ENCODE data around the gene ARHGDIG. TPM values are rescaled to one million over a fixed set of nuclear protein-coding genes. Genes with fewer than 3 reads are reported as not detected.
A peak's percentile ranks its signal among the peaks of the same experiment; 100 is the strongest.

ARHGDIG gene
- total and polyA plus RNA-seq, 4 donors = 0.75 to 3.1 TPM; not detected in 2

- 3 to 4% methylated on average over 50 to 58 of the region's 58 CpGs for WGBS, 2 donors
- DNase-seq (no peak), ATAC-seq (ENCODE audit: low FRiP score) (no peak)
- Histone ChIP-seq H3K4me1 (ENCODE audit: control insufficient read depth in 1 of 2, insufficient read depth in 2 of 2, low read length in 2 of 2) (no peaks in the 10 kb centered on the region), H3K9me3 (ENCODE audit: control insufficient read depth, low read length) (no peaks in the 10 kb centered on the region), H3K4me3 (ENCODE audit: low read length in 2 of 2) (peak overlapping the region in 1 of 2 donors; percentile 28), H3K36me3 (ENCODE audit: control insufficient read depth in 1 of 2, insufficient read depth in 2 of 2, low read length in 1 of 2) (no peaks in the 10 kb centered on the region), H3K27me3 (ENCODE audit: control insufficient read depth in 1 of 2, insufficient read depth in 2 of 2, low read length in 1 of 2) (no peaks in the 10 kb centered on the region), H3K27ac (ENCODE audit: low read depth in 1 of 2, low read length in 2 of 2) (no peak overlapping the region)
- intact Hi-C loops (cut with DNase I) = no loop called here
These were observed 5.2 kb upstream of the ARHGDIG start for GRCh38 chr16:275041-275641.

- ATAC-seq (ENCODE audit: low FRiP score) (no peak), DNase-seq (no peak)
- no peaks in the 10 kb centered on the region for H3K9me3 ChIP-seq (ENCODE audit: control insufficient read depth, low read length)
- H3K4me3 ChIP-seq (ENCODE audit: low read length in 2 of 2) = peak within 1 kb of the TSS in 1 of 2 donors; percentile 28
- WGBS, 2 donors = 2 to 4% methylated on average over 33 to 56 of the region's 56 CpGs
- H3K27ac ChIP-seq (ENCODE audit: low read depth in 1 of 2, low read length in 2 of 2) = no peak within 1 kb of the TSS
- intact Hi-C loops (cut with DNase I) = no loop called here
- H3K4me1 ChIP-seq (ENCODE audit: control insufficient read depth in 1 of 2, insufficient read depth in 2 of 2, low read length in 2 of 2) = no peaks in the 10 kb centered on the region
- no peaks in the 10 kb centered on the region for H3K36me3 ChIP-seq (ENCODE audit: control insufficient read depth in 1 of 2, insufficient read depth in 2 of 2, low read length in 1 of 2)
- H3K27me3 ChIP-seq (ENCODE audit: control insufficient read depth in 1 of 2, insufficient read depth in 2 of 2, low read length in 1 of 2) = no peaks in the 10 kb centered on the region
These were observed 4.6 kb upstream of the ARHGDIG start, which contains the start of gene RGS11 for GRCh38 chr16:275786-276232. Gene RGS11, minus strand, starts transcription at chr16:275944. Its CDS starts 33 bp downstream, at chr16:275911.

- Histone ChIP-seq H3K4me1 (ENCODE audit: control insufficient read depth in 1 of 2, insufficient read depth in 2 of 2, low read length in 2 of 2) (no peaks in the 10 kb centered on the region), H3K27ac (ENCODE audit: low read depth in 1 of 2, low read length in 2 of 2) (no peak overlapping the region), H3K4me3 (ENCODE audit: low read length in 2 of 2) (no peak overlapping the region), H3K27me3 (ENCODE audit: control insufficient read depth in 1 of 2, insufficient read depth in 2 of 2, low read length in 1 of 2) (no peaks in the 10 kb centered on the region), H3K36me3 (ENCODE audit: control insufficient read depth in 1 of 2, insufficient read depth in 2 of 2, low read length in 1 of 2) (no peaks in the 10 kb centered on the region), H3K9me3 (ENCODE audit: control insufficient read depth, low read length) (no peaks in the 10 kb centered on the region)
- no peak for ATAC-seq (ENCODE audit: low FRiP score)
- intact Hi-C loops (cut with DNase I) = no loop called here
- no peak for DNase-seq
- 83 to 86% methylated on average over 20 of the region's 20 CpGs for WGBS, 2 donors
These were observed 3.8 kb upstream of the ARHGDIG start for GRCh38 chr16:276426-277077.

- DNase-seq (no peak), ATAC-seq (ENCODE audit: low FRiP score) (no peak)
- 76 to 81% methylated on average over 6 of the region's 6 CpGs for WGBS, 2 donors
These were observed 1.5 kb upstream of the ARHGDIG start for GRCh38 chr16:278863-279366.

GRCh38 chr16:279531-279930, 860 bp upstream of the ARHGDIG start:
- Histone ChIP-seq H3K27ac (ENCODE audit: low read depth in 1 of 2, low read length in 2 of 2) (no peak overlapping the region), H3K9me3 (ENCODE audit: control insufficient read depth, low read length) (no peaks in the 10 kb centered on the region), H3K27me3 (ENCODE audit: control insufficient read depth in 1 of 2, insufficient read depth in 2 of 2, low read length in 1 of 2) (no peaks in the 10 kb centered on the region), H3K36me3 (ENCODE audit: control insufficient read depth in 1 of 2, insufficient read depth in 2 of 2, low read length in 1 of 2) (no peaks in the 10 kb centered on the region), H3K4me3 (ENCODE audit: low read length in 2 of 2) (no peak overlapping the region), H3K4me1 (ENCODE audit: control insufficient read depth in 1 of 2, insufficient read depth in 2 of 2, low read length in 2 of 2) (no peaks in the 10 kb centered on the region)
- WGBS, 2 donors = 69 to 88% methylated on average over 6 to 7 of the region's 7 CpGs
- no peak for ATAC-seq (ENCODE audit: low FRiP score)
- intact Hi-C loops (cut with DNase I) = no loop called here
- no peak for DNase-seq

More at GRCh38 chr16:278863-279366, 1.5 kb upstream of the ARHGDIG start:
- Histone ChIP-seq H3K36me3 (ENCODE audit: control insufficient read depth in 1 of 2, insufficient read depth in 2 of 2, low read length in 1 of 2) (no peaks in the 10 kb centered on the region), H3K4me3 (ENCODE audit: low read length in 2 of 2) (no peak overlapping the region), H3K9me3 (ENCODE audit: control insufficient read depth, low read length) (no peaks in the 10 kb centered on the region), H3K27ac (ENCODE audit: low read depth in 1 of 2, low read length in 2 of 2) (no peak overlapping the region), H3K4me1 (ENCODE audit: control insufficient read depth in 1 of 2, insufficient read depth in 2 of 2, low read length in 2 of 2) (no peaks in the 10 kb centered on the region), H3K27me3 (ENCODE audit: control insufficient read depth in 1 of 2, insufficient read depth in 2 of 2, low read length in 1 of 2) (no peaks in the 10 kb centered on the region)
- intact Hi-C loops (cut with DNase I) = no loop called here

- DNase-seq (no peak), ATAC-seq (ENCODE audit: low FRiP score) (no peak)
- no peaks in the 10 kb centered on the region for H3K4me1 ChIP-seq (ENCODE audit: control insufficient read depth in 1 of 2, insufficient read depth in 2 of 2, low read length in 2 of 2)
- H3K36me3 ChIP-seq (ENCODE audit: control insufficient read depth in 1 of 2, insufficient read depth in 2 of 2, low read length in 1 of 2) = no peaks in the 10 kb centered on the region
- no peak overlapping the region for H3K4me3 ChIP-seq (ENCODE audit: low read length in 2 of 2)
- WGBS, 2 donors = 7 to 9% methylated on average over 36 to 47 of the region's 47 CpGs
- no peaks in the 10 kb centered on the region for H3K9me3 ChIP-seq (ENCODE audit: control insufficient read depth, low read length)
- no peaks in the 10 kb centered on the region for H3K27me3 ChIP-seq (ENCODE audit: control insufficient read depth in 1 of 2, insufficient read depth in 2 of 2, low read length in 1 of 2)
- H3K27ac ChIP-seq (ENCODE audit: low read depth in 1 of 2, low read length in 2 of 2) = no peak overlapping the region
- intact Hi-C loops (cut with DNase I) = no loop called here
These were observed 358 bp upstream of the ARHGDIG start for GRCh38 chr16:280005-280460.

DNA sequence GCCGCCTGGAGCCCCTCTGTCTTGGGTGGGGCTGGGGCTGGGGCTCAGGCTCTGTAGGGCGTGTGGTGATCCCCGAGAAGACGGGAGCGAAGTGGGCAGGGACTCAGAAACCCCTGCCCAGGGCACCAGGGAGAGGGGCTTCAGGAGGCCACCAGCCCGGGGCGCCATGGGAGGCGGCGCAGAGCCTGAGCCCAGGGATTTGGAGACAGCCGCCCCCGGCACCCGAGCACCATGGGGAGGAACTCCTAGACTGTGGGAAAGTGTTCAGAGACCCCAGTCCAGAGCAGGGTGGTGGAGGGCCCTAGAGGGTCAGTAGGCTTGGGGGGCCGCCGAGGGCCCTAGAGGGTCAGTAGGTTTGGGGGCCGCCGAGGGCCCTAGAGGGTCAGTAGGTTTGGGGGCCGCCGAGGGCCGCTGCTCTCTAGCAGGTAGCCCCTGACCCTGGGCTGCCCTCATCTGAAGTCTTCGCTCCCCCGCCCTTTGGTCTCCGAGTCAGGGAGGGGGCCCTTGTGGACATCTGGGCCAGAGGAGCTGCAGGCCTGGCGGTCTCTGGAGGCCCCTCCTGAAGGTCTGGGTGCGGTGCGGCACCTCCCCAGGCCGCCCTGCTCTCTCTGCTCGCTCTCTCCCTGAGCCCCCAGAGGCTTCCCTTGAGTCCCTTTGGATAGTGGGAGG, 734 bp downstream of the ARHGDIG start:
- 29 to 41% methylated on average over 24 to 27 of the region's 27 CpGs for WGBS, 2 donors
- DNase-seq (no peak), ATAC-seq (ENCODE audit: low FRiP score) (no peak)
- Histone ChIP-seq H3K36me3 (ENCODE audit: control insufficient read depth in 1 of 2, insufficient read depth in 2 of 2, low read length in 1 of 2) (no peaks in the 10 kb centered on the region), H3K9me3 (ENCODE audit: control insufficient read depth, low read length) (no peaks in the 10 kb centered on the region), H3K4me3 (ENCODE audit: low read length in 2 of 2) (no peak overlapping the region), H3K27ac (ENCODE audit: low read depth in 1 of 2, low read length in 2 of 2) (no peak overlapping the region), H3K27me3 (ENCODE audit: control insufficient read depth in 1 of 2, insufficient read depth in 2 of 2, low read length in 1 of 2) (no peaks in the 10 kb centered on the region), H3K4me1 (ENCODE audit: control insufficient read depth in 1 of 2, insufficient read depth in 2 of 2, low read length in 2 of 2) (no peaks in the 10 kb centered on the region)
- intact Hi-C loops (cut with DNase I) = no loop called here

- H3K4me3 ChIP-seq (ENCODE audit: low read length in 2 of 2) = no peak overlapping the region
- no peak for ATAC-seq (ENCODE audit: low FRiP score)
- 46 to 55% methylated on average over 24 to 25 of the region's 25 CpGs for WGBS, 2 donors
- no peaks in the 10 kb centered on the region for H3K36me3 ChIP-seq (ENCODE audit: control insufficient read depth in 1 of 2, insufficient read depth in 2 of 2, low read length in 1 of 2)
- H3K27ac ChIP-seq (ENCODE audit: low read depth in 1 of 2, low read length in 2 of 2) = no peak overlapping the region
- H3K27me3 ChIP-seq (ENCODE audit: control insufficient read depth in 1 of 2, insufficient read depth in 2 of 2, low read length in 1 of 2) = no peaks in the 10 kb centered on the region
- no peak for DNase-seq
- H3K4me1 ChIP-seq (ENCODE audit: control insufficient read depth in 1 of 2, insufficient read depth in 2 of 2, low read length in 2 of 2) = no peaks in the 10 kb centered on the region
- no peaks in the 10 kb centered on the region for H3K9me3 ChIP-seq (ENCODE audit: control insufficient read depth, low read length)
- intact Hi-C loops (cut with DNase I) = loop anchor here in 1 of 2 donors (2.0 kb wide), 1 partner anchor 41 kb away; no protein-coding TSS in a partner anchor
These were observed 1.4 kb downstream of the ARHGDIG start for GRCh38 chr16:281660-282255.
